Vagina (tissue), 2 donors: ENCODE results near the gene KCTD20.

ENCODE experiments used
- POLR2A ChIP-seq, 2 donors: fragments of 450-650 bp; IDR thresholded peaks; one replicate each; pipeline ENCODE4 v1.6.1; 2017; ENCODE audit warnings: antibody characterized with exemption in 2 of 2, mild to moderate bottlenecking in 2 of 2, moderate library complexity in 2 of 2
- POLR2AphosphoS5 ChIP-seq, 2 donors: sonication (generic); formaldehyde crosslinking; IDR thresholded peaks; one replicate each; pipeline ENCODE4 v1.9.0; 2017; ENCODE audit warnings: antibody characterized with exemption in 2 of 2, mild to moderate bottlenecking in 2 of 2, low read depth in 1 of 2; ENCODE audit not compliant: insufficient read depth in 1 of 2

- TF ChIP-seq POLR2A (IDR thresholded peaks at IDR 0.05) (no peak), POLR2AphosphoS5 (IDR thresholded peaks at IDR 0.05; ENCODE audit: insufficient read depth in 1 of 2, low read depth in 1 of 2) (no peak)
Measured at GRCh38 chr6:36422714-36423100, 20.1 kb upstream of the KCTD20 start.
